SU-DHL-6 (cell line): ENCODE results near the gene DSG4.

Experiments used
- H2AFZ ChIP-seq: fragments of 200-600 bp; sonication (generic); 2 replicates; pipeline ENCODE4 v1.6.1; 2014; ENCODE audit warnings: low read depth, mild to moderate bottlenecking, moderate library complexity, mixed read lengths, antibody characterized with exemption, low read length; ENCODE audit not compliant: severe bottlenecking
- H3F3A ChIP-seq: fragments of 200-600 bp; shearing (Covaris generic); 2 replicates; pipeline ENCODE4 v1.6.0; 2016; ENCODE audit warnings: antibody characterized with exemption, mild to moderate bottlenecking; ENCODE audit not compliant: insufficient read depth
- H3K27ac ChIP-seq: fragments of 200-600 bp; sonication (generic); 2 replicates; pipeline ENCODE4 v1.5.1; 2016; ENCODE audit warnings: low read depth, mild to moderate bottlenecking, low read length, moderate library complexity, mixed read lengths
- H3K27me3 ChIP-seq: fragments of 200-600 bp; sonication (generic), shearing (Covaris generic); 2 replicates; pipeline ENCODE4 v1.6.0; 2014; ENCODE audit warnings: mild to moderate bottlenecking, low read length
- H3K36me3 ChIP-seq: fragments of 200-600 bp; sonication (generic); 2 replicates; pipeline ENCODE4 v1.6.1; 2014; ENCODE audit warnings: mild to moderate bottlenecking, low read length, mixed read lengths
- H3K4me2 ChIP-seq: fragments of 300-600, 200-600 bp; shearing (Covaris generic), sonication (generic); 2 replicates; pipeline ENCODE4 v1.6.0; 2014; ENCODE audit warnings: low read length, low read depth, mild to moderate bottlenecking; ENCODE audit not compliant: poor library complexity, severe bottlenecking
- H3K4me3 ChIP-seq: fragments of 200-600 bp; sonication (generic); 2 replicates; pipeline ENCODE4 v1.5.1; 2014; ENCODE audit warnings: antibody characterized with exemption, low read length, mild to moderate bottlenecking, mixed read lengths; ENCODE audit not compliant: insufficient read depth, poor library complexity, severe bottlenecking
- H3K79me2 ChIP-seq: fragments of 200-600 bp; sonication (generic); 2 replicates; pipeline ENCODE4 v1.6.1; 2014; ENCODE audit warnings: mild to moderate bottlenecking, low read length, moderate library complexity; ENCODE audit not compliant: insufficient read depth
- H3K9ac ChIP-seq: fragments of 200-600 bp; sonication (generic); 2 replicates; pipeline ENCODE4 v1.7.0; 2014; ENCODE audit warnings: mild to moderate bottlenecking, low read length
- H3K9me2 ChIP-seq: fragments of 200-600 bp; sonication (generic); replicated peaks from 2 replicates; pipeline ENCODE4 v1.6.1; 2014; ENCODE audit warnings: low read length; ENCODE audit not compliant: insufficient read depth
- H3K9me3 ChIP-seq: fragments of 200-600 bp; sonication (generic); 2 replicates; pipeline ENCODE4 v1.6.1; 2014; ENCODE audit warnings: low read length, mixed read lengths; ENCODE audit not compliant: insufficient read depth
- H4K20me1 ChIP-seq: fragments of 200-600 bp; sonication (generic); 2 replicates; pipeline ENCODE4 v1.6.1; 2014; ENCODE audit warnings: low read depth, mild to moderate bottlenecking, antibody characterized with exemption, low read length, moderate library complexity, mixed read lengths
- CTCF ChIP-seq: fragments of 200-600 bp; sonication (generic); IDR thresholded peaks from one replicate; pipeline ENCODE4 v1.5.1; 2017; ENCODE audit warnings: antibody characterized with exemption, mild to moderate bottlenecking, low read length, moderate library complexity; ENCODE audit not compliant: insufficient read depth, poor library complexity, severe bottlenecking
- EZH2phosphoT487 ChIP-seq: fragments of 200-600 bp; sonication (generic), shearing (Covaris generic); conservative IDR thresholded peaks from 2 replicates; pipeline ENCODE4 v1.6.1; 2018; ENCODE audit warnings: mild to moderate bottlenecking, antibody characterized with exemption, low read length, moderate library complexity, mixed read lengths

Gene DSG4

GRCh38 chr18:31419457-31419932 lies 42.9 kb downstream of the DSG4 start:
- H3K4me2 ChIP-seq: no peak overlapping the region

GRCh38 chr18:31420032-31420431 lies 43.5 kb downstream of the DSG4 start:
- TF ChIP-seq EZH2phosphoT487 (no peak), CTCF (no peak)
- Histone ChIP-seq H3K4me3 (no peak overlapping the region), H3K9ac (no peak overlapping the region), H3K27me3 (no peaks in the 10 kb centered on the region), H3K79me2 (no peaks in the 10 kb centered on the region), H4K20me1 (no peaks in the 10 kb centered on the region), H3K4me2 (no peak overlapping the region), H3K9me3 (no peaks in the 10 kb centered on the region), H2AFZ (no peak overlapping the region), H3K36me3 (no peaks in the 10 kb centered on the region), H3F3A (no peaks in the 10 kb centered on the region), H3K9me2 (no peaks in the 10 kb centered on the region), H3K27ac (no peak overlapping the region)

More at GRCh38 chr18:31419457-31419932, 42.9 kb downstream of the DSG4 start:
- H3K79me2 ChIP-seq: no peaks in the 10 kb centered on the region
- no peaks in the 10 kb centered on the region for H4K20me1 ChIP-seq
- H3K36me3 ChIP-seq: no peaks in the 10 kb centered on the region
- no peak for TF ChIP-seq CTCF
- TF ChIP-seq EZH2phosphoT487: no peak
- H3K9me3 ChIP-seq: no peaks in the 10 kb centered on the region
- no peak overlapping the region for H3K27ac ChIP-seq
- no peaks in the 10 kb centered on the region for H3K9me2 ChIP-seq
- no peak overlapping the region for H2AFZ ChIP-seq
- H3K27me3 ChIP-seq: no peaks in the 10 kb centered on the region
- no peak overlapping the region for H3K9ac ChIP-seq
- no peaks in the 10 kb centered on the region for H3F3A ChIP-seq
- no peak overlapping the region for H3K4me3 ChIP-seq

- no peaks in the 10 kb centered on the region for H4K20me1 ChIP-seq
- no peak overlapping the region for H3K4me2 ChIP-seq
- no peak overlapping the region for H3K9ac ChIP-seq
- no peaks in the 10 kb centered on the region for H3K79me2 ChIP-seq
- no peaks in the 10 kb centered on the region for H3K27me3 ChIP-seq
- no peaks in the 10 kb centered on the region for H3K9me2 ChIP-seq
- no peaks in the 10 kb centered on the region for H3K36me3 ChIP-seq
- H3F3A ChIP-seq: no peaks in the 10 kb centered on the region
- no peak overlapping the region for H2AFZ ChIP-seq
- no peaks in the 10 kb centered on the region for H3K9me3 ChIP-seq
- no peak overlapping the region for H3K27ac ChIP-seq
- no peak overlapping the region for H3K4me3 ChIP-seq
- no peak for TF ChIP-seq CTCF
- no peak for TF ChIP-seq EZH2phosphoT487
Measured at GRCh38 chr18:31420524-31420923, 43.9 kb downstream of the DSG4 start.
